DND-41 (cell line): ENCODE measurements around the gene NLRP2B.

Experiments
- ATAC-seq: fragments of 200-7000 bp; cut with Tn5 transposase; 3 replicates; pipeline ENCODE4 v1.9.1; 2021; ENCODE audit warnings: low read depth; ENCODE audit not compliant: insufficient read depth
- DNase-seq: peaks from one replicate; pipeline ENCODE4 v3.0.0-alpha.2; 2020
- H2AFZ ChIP-seq: 2 replicates; pipeline ENCODE4 v1.6.0; 2012; ENCODE audit warnings: low read depth, low read length
- H3K27ac ChIP-seq: 2 replicates; pipeline ENCODE4 v1.5.1; 2012; ENCODE audit warnings: low read length, inconsistent platforms
- H3K27me3 ChIP-seq: fragments of 200-600 bp; sonication (generic); 2 replicates; pipeline ENCODE4 v1.6.0; 2012; ENCODE audit warnings: low read length, mild to moderate bottlenecking, inconsistent platforms; ENCODE audit not compliant: insufficient read depth, poor library complexity
- H3K36me3 ChIP-seq: 2 replicates; pipeline ENCODE4 v1.5.1; 2012; ENCODE audit warnings: low read length, inconsistent platforms; ENCODE audit not compliant: insufficient read depth
- H3K4me1 ChIP-seq: 2 replicates; pipeline ENCODE4 v1.5.1; 2012; ENCODE audit warnings: mild to moderate bottlenecking, low read length; ENCODE audit not compliant: insufficient read depth
- H3K4me2 ChIP-seq: 2 replicates; pipeline ENCODE4 v1.6.0; 2012; ENCODE audit warnings: mild to moderate bottlenecking, moderate library complexity, low read length, inconsistent platforms; ENCODE audit not compliant: insufficient read depth
- H3K4me3 ChIP-seq, 2 experiments: fragments of 200-600 bp in 1 of 2; shearing (Covaris generic) in 1 of 2; 2 replicates each; pipeline ENCODE4 v1.5.1; 2012 to 2016; ENCODE audit warnings: inconsistent platforms in 2 of 2, low read length in 2 of 2, mild to moderate bottlenecking in 2 of 2, low read depth in 1 of 2, moderate library complexity in 1 of 2
- H3K79me2 ChIP-seq: 2 replicates; pipeline ENCODE4 v1.6.0; 2012; ENCODE audit warnings: low read length, inconsistent platforms; ENCODE audit not compliant: insufficient read depth
- H3K9ac ChIP-seq: 2 replicates; pipeline ENCODE4 v1.6.0; 2012; ENCODE audit warnings: low read depth, mild to moderate bottlenecking, inconsistent platforms, low read length, moderate library complexity
- H3K9me3 ChIP-seq: 2 replicates; pipeline ENCODE4 v1.5.1; 2012; ENCODE audit warnings: low read length, moderate library complexity, mild to moderate bottlenecking, inconsistent platforms; ENCODE audit not compliant: insufficient read depth, severe bottlenecking
- H4K20me1 ChIP-seq: 2 replicates; pipeline ENCODE4 v1.6.0; 2012; ENCODE audit warnings: low read length; ENCODE audit not compliant: insufficient read depth
- EZH2 ChIP-seq: IDR thresholded peaks from 3 replicates; pipeline ENCODE4 v1.6.1; 2012; ENCODE audit warnings: borderline replicate concordance, low read depth, mild to moderate bottlenecking, moderate library complexity, low read length, inconsistent platforms; ENCODE audit not compliant: severe bottlenecking
- TF ChIP-seq, protein P1 (sequence below): IDR thresholded peaks from 2 replicates; pipeline ENCODE4 v1.5.1; 2012; ENCODE audit warnings: borderline replicate concordance, low read length, moderate library complexity, mild to moderate bottlenecking; ENCODE audit not compliant: poor library complexity, severe bottlenecking; ENCODE audit errors: extremely low read depth

Gene NLRP2B

GRCh38 chrX:57651169-57651919, 28.7 kb downstream of the NLRP2B start:
- no peaks in the 10 kb centered on the region for H4K20me1 ChIP-seq
- DNase-seq: no peak
- H3K27ac ChIP-seq: no peak overlapping the region
- H3K9ac ChIP-seq: no peak overlapping the region
- no peaks in the 10 kb centered on the region for H3K27me3 ChIP-seq
- H3K36me3 ChIP-seq: no peaks in the 10 kb centered on the region
- H3K4me1 ChIP-seq: no peaks in the 10 kb centered on the region
- H3K9me3 ChIP-seq: peaks cover 3% of the 10 kb centered on the region
- no peak overlapping the region for H3K4me3 ChIP-seq
- no peak overlapping the region for H2AFZ ChIP-seq
- H3K79me2 ChIP-seq: no peaks in the 10 kb centered on the region
- H3K4me2 ChIP-seq: no peak overlapping the region
- TF ChIP-seq EZH2: no peak
- TF ChIP-seq, protein P1, sequence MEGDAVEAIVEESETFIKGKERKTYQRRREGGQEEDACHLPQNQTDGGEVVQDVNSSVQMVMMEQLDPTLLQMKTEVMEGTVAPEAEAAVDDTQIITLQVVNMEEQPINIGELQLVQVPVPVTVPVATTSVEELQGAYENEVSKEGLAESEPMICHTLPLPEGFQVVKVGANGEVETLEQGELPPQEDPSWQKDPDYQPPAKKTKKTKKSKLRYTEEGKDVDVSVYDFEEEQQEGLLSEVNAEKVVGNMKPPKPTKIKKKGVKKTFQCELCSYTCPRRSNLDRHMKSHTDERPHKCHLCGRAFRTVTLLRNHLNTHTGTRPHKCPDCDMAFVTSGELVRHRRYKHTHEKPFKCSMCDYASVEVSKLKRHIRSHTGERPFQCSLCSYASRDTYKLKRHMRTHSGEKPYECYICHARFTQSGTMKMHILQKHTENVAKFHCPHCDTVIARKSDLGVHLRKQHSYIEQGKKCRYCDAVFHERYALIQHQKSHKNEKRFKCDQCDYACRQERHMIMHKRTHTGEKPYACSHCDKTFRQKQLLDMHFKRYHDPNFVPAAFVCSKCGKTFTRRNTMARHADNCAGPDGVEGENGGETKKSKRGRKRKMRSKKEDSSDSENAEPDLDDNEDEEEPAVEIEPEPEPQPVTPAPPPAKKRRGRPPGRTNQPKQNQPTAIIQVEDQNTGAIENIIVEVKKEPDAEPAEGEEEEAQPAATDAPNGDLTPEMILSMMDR: no peak
- ATAC-seq: no peak

DNA sequence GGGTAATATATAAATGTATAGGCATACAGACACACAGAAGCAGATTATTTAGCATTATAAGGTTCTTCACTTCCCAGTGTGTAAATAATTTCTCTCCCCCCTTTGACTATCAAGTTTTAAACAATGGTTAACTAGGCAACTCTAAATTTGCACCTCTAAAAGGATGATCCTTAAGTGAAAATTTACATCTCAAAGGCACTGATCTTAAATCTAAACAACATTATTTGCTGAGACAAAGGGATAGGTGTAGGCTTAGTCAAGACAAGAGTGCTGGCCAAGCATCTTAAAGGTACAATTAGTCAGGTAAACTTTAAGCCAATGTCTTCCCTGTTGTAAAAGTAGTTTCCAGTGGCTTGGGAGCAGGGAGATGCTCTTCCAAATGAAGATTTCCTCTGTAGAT, 33.0 kb downstream of the NLRP2B start:
- Histone ChIP-seq H3K27ac (no peak overlapping the region), H3K4me1 (no peaks in the 10 kb centered on the region), H2AFZ (no peak overlapping the region), H3K4me2 (no peak overlapping the region), H3K79me2 (no peaks in the 10 kb centered on the region), H3K36me3 (no peaks in the 10 kb centered on the region), H4K20me1 (no peaks in the 10 kb centered on the region), H3K27me3 (no peaks in the 10 kb centered on the region), H3K4me3 (no peak overlapping the region), H3K9me3 (no peaks in the 10 kb centered on the region), H3K9ac (no peak overlapping the region)
- no peak for TF ChIP-seq EZH2
- TF ChIP-seq, protein P1: no peak
- DNase-seq: no peak
- no peak for ATAC-seq

DNA sequence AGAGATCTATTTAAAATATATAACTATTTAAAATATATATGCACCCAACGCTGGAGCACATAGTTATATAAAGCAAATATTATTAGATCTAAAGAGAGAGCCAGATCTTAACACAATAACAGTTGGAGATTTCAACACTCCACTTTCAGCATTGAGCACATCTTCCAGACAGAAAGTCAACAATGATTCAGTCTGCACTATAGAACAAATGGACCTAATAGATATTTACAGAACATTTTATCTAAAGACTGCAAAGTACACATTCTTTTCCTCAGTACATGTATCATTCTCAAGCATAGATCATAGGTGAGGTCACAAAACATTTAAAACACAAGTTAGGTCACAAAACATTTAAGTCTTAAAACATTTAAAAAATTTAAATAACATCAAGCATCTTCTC, 36.4 kb downstream of the NLRP2B start:
- no peaks in the 10 kb centered on the region for H3K36me3 ChIP-seq
- no peak overlapping the region for H2AFZ ChIP-seq
- no peak overlapping the region for H3K4me2 ChIP-seq
- ATAC-seq (no peak), DNase-seq (no peak)
- H3K79me2 ChIP-seq: no peaks in the 10 kb centered on the region
- H3K27ac ChIP-seq: no peak overlapping the region
- no peaks in the 10 kb centered on the region for H3K4me1 ChIP-seq
- no peaks in the 10 kb centered on the region for H3K27me3 ChIP-seq
- H4K20me1 ChIP-seq: no peaks in the 10 kb centered on the region
- no peak for TF ChIP-seq EZH2
- TF ChIP-seq, protein P1: no peak
- H3K9me3 ChIP-seq: no peaks in the 10 kb centered on the region
- no peak overlapping the region for H3K9ac ChIP-seq
- H3K4me3 ChIP-seq: no peak overlapping the region

GRCh38 chrX:57641338-57641737, 38.7 kb downstream of the NLRP2B start:
- Histone ChIP-seq H2AFZ (no peak overlapping the region), H3K4me1 (no peaks in the 10 kb centered on the region), H4K20me1 (no peaks in the 10 kb centered on the region), H3K4me2 (no peak overlapping the region), H3K36me3 (no peaks in the 10 kb centered on the region), H3K4me3 (no peak overlapping the region), H3K27me3 (no peaks in the 10 kb centered on the region), H3K9me3 (no peaks in the 10 kb centered on the region), H3K27ac (no peak overlapping the region), H3K79me2 (no peaks in the 10 kb centered on the region), H3K9ac (no peak overlapping the region)
- TF ChIP-seq, protein P1: no peak
- no peak for DNase-seq
- ATAC-seq: no peak
